Measurements from ENCODE around the gene HNRNPA3. TPM values are rescaled to one million over a fixed set of nuclear protein-coding genes. Genes with fewer than 3 reads are reported as not detected.

HNRNPA3 gene
- polyA plus RNA-seq, 1 of the 3 experiments (the other 2 are of a cell fraction), result 102 TPM

GRCh38 chr2:177241711-177242120 lies 29.1 kb downstream of the HNRNPA3 start (continued):
- TF ChIP-seq IRF3 (IDR thresholded peaks at IDR 0.05; ENCODE audit: low read depth, low read length) (no peak), POLR2AphosphoS5 (IDR thresholded peaks at IDR 0.05; ENCODE audit: low read depth, low read length) (peak; percentile 61; the same call in 1 of the 2 replicates), PBX3 (IDR thresholded peaks at IDR 0.05) (peak; percentile 65), GATA2 (CRISPR knock-in tag; IDR thresholded peaks at IDR 0.05) (peak; percentile 85)

- Histone ChIP-seq H3K79me2 (ENCODE audit: insufficient read depth) (peaks cover 97% of the 10 kb centered on the region), H3K9me2 (no peaks in the 10 kb centered on the region), H3K4me3 (ENCODE audit: low read depth in 2 of 2, low read length in 1 of 2) (peak overlapping the region; percentile 26 to 46; a peak in 3 of 4 replicates), H3K9me3 (no peaks in the 10 kb centered on the region), H2AFZ (ENCODE audit: low read depth) (no peak overlapping the region), H3K36me3 (replicated peaks in 1 of 2; ENCODE audit: control insufficient read depth in 1 of 2, insufficient read depth in 2 of 2, low read length in 1 of 2) (peaks cover 0 to 6% of the 10 kb centered on the region in 2 experiments), H3K4me1 (ENCODE audit: control insufficient read depth in 1 of 2, insufficient read depth in 2 of 2, low read depth in 1 of 2, low read length in 1 of 2) (peaks cover 45 to 62% of the 10 kb centered on the region in 2 experiments), H4K20me1 (ENCODE audit: insufficient read depth) (peaks cover 19% of the 10 kb centered on the region), H3K4me2 (peak overlapping the region; percentile 67), H3F3A (replicated peaks; ENCODE audit: insufficient read depth) (peaks cover 34% of the 10 kb centered on the region), H3K27me3 (ENCODE audit: insufficient read depth) (no peaks in the 10 kb centered on the region), H3K9ac (peak overlapping the region; percentile 70), H3K27ac (ENCODE audit: low read depth in 2 of 2, low read length in 1 of 2) (peak overlapping the region; percentile 94 to 98)
- ChIA-PET CTCF (interaction anchor here (1.3 to 3.2 kb wide), 2 partner anchors 22 to 78 kb away, joined by 4 to 16 read pairs; partner anchors contain the start of gene NFE2L2), POLR2A (no interaction called here)
- DNase-seq, result peak; percentile 25
- 11% methylated on average over 5 of the region's 5 CpGs for WGBS (ENCODE audit: low lambda C conversion rate)
- TF ChIP-seq POLR2AphosphoS5 (IDR thresholded peaks at IDR 0.05; ENCODE audit: low read depth, low read length) (peak; percentile 83), TCF12 (IDR thresholded peaks at IDR 0.05) (peak; percentile 91), GATA2 (CRISPR knock-in tag; IDR thresholded peaks at IDR 0.05) (no peak), SIN3A (IDR thresholded peaks at IDR 0.05; ENCODE audit: borderline replicate concordance, low read depth, low read length) (no peak), JUND (IDR thresholded peaks at IDR 0.05) (peak; percentile 94), ZBTB33 (IDR thresholded peaks at IDR 0.05; ENCODE audit: borderline replicate concordance, low read depth) (no peak), CHD2 (IDR thresholded peaks at IDR 0.05; ENCODE audit: low read length, partially characterized antibody) (no peak), IRF3 (IDR thresholded peaks at IDR 0.05; ENCODE audit: low read depth, low read length) (no peak), USF1 (IDR thresholded peaks at IDR 0.05; ENCODE audit: borderline replicate concordance, low read depth) (no peak), TAF1 (IDR thresholded peaks at IDR 0.05; ENCODE audit: borderline replicate concordance, low read depth, low read length) (peak; percentile 61; the same call in 1 of the 2 replicates), FOXJ3 (CRISPR knock-in tag; IDR thresholded peaks at IDR 0.05) (no peak), NFIC (IDR thresholded peaks at IDR 0.05; ENCODE audit: borderline replicate concordance) (peak; percentile 70), FOSL2 (IDR thresholded peaks at IDR 0.05; ENCODE audit: borderline replicate concordance, low read depth) (peak; percentile 91), ELF1 (IDR thresholded peaks at IDR 0.05) (peak; percentile 66), GABPA (IDR thresholded peaks at IDR 0.05; ENCODE audit: low read depth) (peak; percentile 18; the same call in 1 of the 2 replicates), MXI1 (IDR thresholded peaks at IDR 0.05; ENCODE audit: low read depth, low read length) (no peak), SMC3 (IDR thresholded peaks at IDR 0.05; ENCODE audit: low read depth, low read length) (no peak), FOXM1 (IDR thresholded peaks at IDR 0.05; ENCODE audit: low read depth) (no peak), PBX3 (IDR thresholded peaks at IDR 0.05) (peak; percentile 81), YY1 (IDR thresholded peaks at IDR 0.05; ENCODE audit: low read depth) (peak; percentile 85; the same call in 1 of the 2 replicates), MEF2A (IDR thresholded peaks at IDR 0.05; ENCODE audit: borderline replicate concordance, low read depth) (0 out of 2 replicates have a peak, but pooled peaks have one; percentile 37), RCOR1 (IDR thresholded peaks at IDR 0.05; ENCODE audit: low read length) (0 out of 2 replicates have a peak, but pooled peaks have one; percentile 13), RAD21 (IDR thresholded peaks at IDR 0.05; ENCODE audit: low read length) (no peak)
These were observed 29.8 kb downstream of the HNRNPA3 start for GRCh38 chr2:177242121-177242987.
